ENCODE data around the gene CHPF.

- TF ChIP-seq CTCF (conservative IDR thresholded peaks at IDR 0.05; ENCODE audit: low read length): no peak
- TF ChIP-seq EZH2phosphoT487 (IDR thresholded peaks at IDR 0.05; ENCODE audit: borderline replicate concordance, low read depth, low read length): no peak
Measured at GRCh38 chr2:219490600-219491130, 52.9 kb downstream of the CHPF start.

All from OCI-LY7 (cell line).